HUES64 (cell line): ENCODE measurements around the gene BICDL1.
"Not testable (repeated sequence)": the region's sequence is repeated elsewhere in the genome, so short reads cannot be mapped to it uniquely, and the experiment has no call there.

ENCODE experiments used
- H3K27ac ChIP-seq: 2 replicates; pipeline ENCODE4 v1.7.0; 2013; ENCODE audit warnings: low read depth, low read length, inconsistent platforms
- H3K27me3 ChIP-seq: 2 replicates; pipeline ENCODE4 v1.6.1; 2013; ENCODE audit warnings: mild to moderate bottlenecking, low read length; ENCODE audit not compliant: insufficient read depth
- H3K36me3 ChIP-seq: 2 replicates; pipeline ENCODE4 v1.6.1; 2013; ENCODE audit warnings: mild to moderate bottlenecking, low read length; ENCODE audit not compliant: insufficient read depth
- H3K4me1 ChIP-seq: 2 replicates; pipeline ENCODE4 v1.6.1; 2013; ENCODE audit warnings: mild to moderate bottlenecking, low read length, moderate library complexity; ENCODE audit not compliant: insufficient read depth
- H3K4me3 ChIP-seq: 2 replicates; pipeline ENCODE4 v1.5.1; 2013; ENCODE audit warnings: mild to moderate bottlenecking, low read length, moderate library complexity
- H3K9ac ChIP-seq: 2 replicates; pipeline ENCODE4 v1.6.1; 2013; ENCODE audit warnings: mild to moderate bottlenecking, low read depth, low read length
- H3K9me3 ChIP-seq: 2 replicates; pipeline ENCODE4 v1.6.1; 2013; ENCODE audit warnings: low read depth, low read length; ENCODE audit not compliant: insufficient read depth
- WGBS: fragments of 150-250, 120-280 bp; methylation state at CpG from one replicate; pipeline ENCODE4 v1.1.7; 2013; ENCODE audit warnings: missing lambda C conversion rate; 5-methylcytosine and 5-hydroxymethylcytosine counted together

Gene BICDL1

DNA sequence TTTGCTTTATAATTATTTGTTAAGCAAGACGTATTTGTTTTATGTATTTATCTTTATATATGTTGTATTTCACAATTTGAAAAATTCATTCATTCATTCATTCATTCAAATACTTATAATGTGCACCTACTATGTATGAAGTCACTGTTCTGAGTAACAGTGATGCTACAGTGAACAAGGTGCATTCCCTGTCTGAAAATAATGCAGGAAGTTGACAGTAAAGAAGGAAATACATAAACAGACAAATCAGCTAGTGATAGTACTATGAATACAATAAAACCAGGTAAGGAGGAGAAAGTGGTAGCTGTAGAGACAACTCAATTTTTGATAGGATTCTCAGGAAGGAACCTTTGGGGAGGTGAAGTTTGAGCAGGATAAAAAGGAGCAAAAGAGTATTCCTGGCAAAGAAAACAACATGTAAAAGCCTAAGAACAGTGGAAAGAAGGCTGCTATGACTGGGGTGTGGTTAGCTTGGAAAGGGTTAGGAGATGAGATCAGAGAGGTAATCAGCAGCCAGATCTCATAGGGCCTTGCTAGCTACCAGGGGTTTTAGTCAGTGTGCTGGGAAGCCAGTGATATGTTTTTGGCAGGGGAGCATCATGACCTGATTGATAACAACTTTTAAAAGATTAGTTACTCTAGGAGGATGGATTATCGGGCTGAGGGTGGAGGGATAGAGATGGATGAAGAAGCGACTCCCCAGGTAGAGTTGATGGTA lies 17.4 kb downstream of the BICDL1 start:
- 94% methylated on average over 2 of the region's 3 CpGs for whole genome bisulfite sequencing
- H3K9ac ChIP-seq, result no peak overlapping the region
- no peak overlapping the region for H3K27ac ChIP-seq

DNA sequence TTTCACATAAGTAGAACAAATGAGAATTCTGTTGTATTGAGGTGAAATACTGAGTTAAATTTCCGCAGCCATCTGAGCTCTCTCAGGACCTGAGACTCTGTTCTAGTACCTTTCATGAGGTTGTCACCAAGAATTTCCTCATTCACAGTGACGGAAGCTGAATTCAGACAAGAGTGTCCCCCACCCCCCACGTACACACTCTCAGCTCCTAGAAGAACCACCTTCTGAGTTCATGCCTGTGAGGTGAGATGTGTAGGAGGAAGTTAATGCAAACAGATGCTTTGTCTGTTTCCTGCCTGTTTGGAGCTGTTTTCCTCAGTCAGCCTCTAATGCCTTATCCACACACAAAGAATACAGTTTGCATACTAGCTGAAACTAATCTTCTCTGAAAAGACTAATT lies 18.2 kb downstream of the BICDL1 start:
- 65% methylated on average over 2 of the region's 3 CpGs for WGBS
- Histone ChIP-seq H3K4me3 (no peak overlapping the region), H3K27me3 (no peaks in the 10 kb centered on the region), H3K4me1 (peaks cover 15% of the 10 kb centered on the region; the same call in 1 of the 2 replicates), H3K9me3 (no peaks in the 10 kb centered on the region), H3K27ac (no peak overlapping the region), H3K36me3 (no peaks in the 10 kb centered on the region), H3K9ac (no peak overlapping the region)

More for the DNA sequence above, 17.4 kb downstream of the BICDL1 start:
- H3K4me1 ChIP-seq, result peaks cover 15% of the 10 kb centered on the region; the same call in 1 of the 2 replicates
- no peaks in the 10 kb centered on the region for H3K27me3 ChIP-seq
- no peak overlapping the region for H3K4me3 ChIP-seq
- H3K36me3 ChIP-seq, result no peaks in the 10 kb centered on the region
- no peaks in the 10 kb centered on the region for H3K9me3 ChIP-seq

DNA sequence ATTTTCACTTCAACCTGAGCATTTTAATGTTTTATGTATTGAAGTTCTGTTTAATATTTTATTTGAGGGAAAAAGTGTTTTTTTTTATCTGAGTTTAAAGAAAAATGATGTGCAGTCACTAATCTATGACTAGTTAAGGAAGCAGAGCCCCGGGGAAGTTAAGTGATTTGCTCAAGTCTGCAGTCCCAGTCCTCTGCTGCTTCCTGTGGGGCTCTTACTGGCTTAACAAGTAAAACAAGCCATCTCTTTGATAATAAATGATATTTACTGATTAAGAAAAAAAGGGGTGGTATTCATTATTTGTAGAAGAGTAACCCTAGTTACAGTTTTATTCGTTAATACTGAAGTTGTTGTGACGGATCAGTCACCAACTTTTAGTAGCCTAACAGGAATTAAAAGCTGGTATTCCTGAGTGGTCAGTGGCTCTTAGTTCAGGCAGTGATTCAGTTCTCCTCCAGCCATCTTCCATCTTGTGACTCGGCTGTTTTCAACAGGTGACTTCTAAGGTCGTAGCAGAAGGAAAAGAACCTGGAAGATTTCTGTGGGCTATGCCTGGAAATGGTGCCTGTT lies 21.7 kb downstream of the BICDL1 start:
- no peak overlapping the region for H3K4me3 ChIP-seq
- H3K9ac ChIP-seq, result no peak overlapping the region
- no peaks in the 10 kb centered on the region for H3K9me3 ChIP-seq
- H3K27ac ChIP-seq, result no peak overlapping the region
- peaks cover 15% of the 10 kb centered on the region; the same call in 1 of the 2 replicates for H3K4me1 ChIP-seq
- no peaks in the 10 kb centered on the region for H3K27me3 ChIP-seq
- H3K36me3 ChIP-seq, result no peaks in the 10 kb centered on the region
- 82% methylated on average over 5 of the region's 5 CpGs for WGBS

DNA sequence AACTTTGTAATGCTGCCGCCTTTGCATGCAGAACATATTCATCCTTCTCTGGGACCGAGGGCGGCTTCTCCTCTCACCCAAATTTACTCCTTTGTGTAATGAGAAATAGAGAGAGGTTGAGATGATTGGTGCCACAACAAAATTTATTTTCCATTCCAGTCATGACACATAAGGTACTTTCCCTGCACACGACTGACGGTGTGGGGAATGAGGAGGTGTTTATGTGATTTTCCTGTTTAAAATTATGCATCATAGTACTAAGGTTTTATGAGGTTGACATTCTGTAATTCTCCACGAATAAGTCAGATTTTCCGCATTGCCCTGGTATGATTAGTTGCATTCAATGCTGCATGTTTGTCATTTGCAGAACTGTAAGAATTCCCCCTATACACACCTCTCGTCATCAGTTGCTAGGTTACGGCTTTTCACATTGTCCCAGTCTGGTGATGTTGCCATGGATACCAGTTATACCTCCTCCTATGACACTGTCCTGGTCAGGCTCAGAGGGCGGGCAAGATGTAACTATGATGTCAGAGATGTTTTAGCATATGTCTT lies 23.1 kb downstream of the BICDL1 start:
- peaks cover 13% of the 10 kb centered on the region; the same call in 1 of the 2 replicates for H3K4me1 ChIP-seq
- no peaks in the 10 kb centered on the region for H3K36me3 ChIP-seq
- no peak overlapping the region for H3K27ac ChIP-seq
- H3K4me3 ChIP-seq, result no peak overlapping the region
- H3K9me3 ChIP-seq, result no peaks in the 10 kb centered on the region
- WGBS, result 92% methylated on average over 8 of the region's 10 CpGs
- H3K27me3 ChIP-seq, result no peaks in the 10 kb centered on the region
- H3K9ac ChIP-seq, result no peak overlapping the region

DNA sequence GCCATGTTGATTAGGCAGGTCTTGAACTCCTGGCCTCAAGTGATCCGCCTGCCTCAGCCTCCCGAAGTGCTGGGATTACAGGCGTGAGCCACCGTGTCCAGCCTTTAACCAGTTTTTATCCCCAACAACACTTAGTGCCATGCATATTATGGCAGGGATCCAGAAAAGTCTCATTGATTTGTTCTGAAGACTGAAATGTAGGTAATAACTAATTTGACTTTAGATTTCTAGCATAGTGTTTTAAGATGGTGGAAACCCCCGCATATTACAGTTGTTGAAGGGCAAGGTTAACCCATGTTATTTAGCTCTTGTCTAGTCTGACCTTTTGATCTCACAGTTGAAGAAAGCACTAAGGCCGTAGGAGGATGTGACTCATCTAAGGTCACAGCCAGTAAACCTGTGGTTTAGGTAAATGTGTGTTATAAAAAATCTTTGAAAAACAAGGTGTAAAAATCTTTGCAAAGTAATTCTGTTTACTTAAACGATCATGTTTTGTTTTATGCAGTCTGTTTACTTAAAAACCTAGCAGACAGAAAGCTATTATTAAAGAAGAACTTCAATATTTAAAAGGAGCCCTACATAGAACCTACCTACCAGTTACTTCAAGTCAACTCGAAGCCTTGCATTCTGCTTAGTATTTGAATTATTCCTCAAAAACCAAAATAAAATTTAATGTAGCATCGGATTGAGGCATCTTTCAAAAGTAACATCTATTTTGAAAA lies 24.8 kb downstream of the BICDL1 start:
- no peak overlapping the region for H3K27ac ChIP-seq
- no peaks in the 10 kb centered on the region for H3K9me3 ChIP-seq
- H3K9ac ChIP-seq, result no peak overlapping the region
- no peak overlapping the region for H3K4me3 ChIP-seq
- 91% methylated on average over 9 of the region's 9 CpGs for WGBS
- peaks cover 8% of the 10 kb centered on the region; the same call in 1 of the 2 replicates for H3K4me1 ChIP-seq
- no peaks in the 10 kb centered on the region for H3K36me3 ChIP-seq
- no peaks in the 10 kb centered on the region for H3K27me3 ChIP-seq

DNA sequence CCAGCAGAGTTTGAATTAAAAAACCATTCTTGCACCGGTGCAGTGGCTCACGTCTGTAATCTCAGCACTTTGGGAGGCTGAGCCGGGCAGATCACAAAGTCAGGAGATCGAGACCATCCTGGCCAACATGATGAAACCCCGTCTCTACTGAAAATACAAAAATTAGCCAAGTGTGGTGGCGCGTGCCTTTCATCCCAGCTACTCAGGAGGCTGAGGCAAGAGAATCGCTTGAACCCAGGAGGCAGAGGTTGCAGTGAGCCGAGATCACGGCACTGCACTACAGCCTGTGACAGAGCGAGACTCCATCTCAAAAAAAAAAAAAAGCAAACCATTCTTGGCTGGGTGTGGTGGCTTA lies 25.3 kb downstream of the BICDL1 start:
- H3K4me1 ChIP-seq, H3K4me3 ChIP-seq, H3K27ac ChIP-seq, H3K9ac ChIP-seq, H3K27me3 ChIP-seq, H3K36me3 ChIP-seq, H3K9me3 ChIP-seq: not testable (repeated sequence)
- 94% methylated on average over 11 of the region's 11 CpGs for WGBS

DNA sequence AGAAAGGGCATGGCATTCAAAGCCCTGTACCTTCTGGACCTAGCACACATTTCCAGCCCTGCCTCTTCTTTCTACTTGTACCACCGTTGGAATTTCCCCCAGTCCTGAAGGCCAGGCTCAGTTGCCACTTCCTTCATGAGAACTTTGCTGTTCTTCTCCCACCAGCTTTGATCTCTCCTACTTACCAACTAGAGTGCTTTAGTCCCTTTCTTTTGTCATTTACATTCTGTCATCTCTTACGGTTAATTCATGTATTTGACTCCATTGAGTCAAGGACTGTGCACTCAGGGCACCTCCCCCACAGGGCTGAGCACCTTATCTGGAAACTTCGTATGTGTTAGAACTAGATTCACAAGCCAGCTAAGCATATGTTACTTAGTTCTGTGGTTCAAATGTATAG lies 26.3 kb downstream of the BICDL1 start:
- Histone ChIP-seq H3K4me1 (peaks cover 7% of the 10 kb centered on the region; the same call in 1 of the 2 replicates), H3K9me3 (no peaks in the 10 kb centered on the region), H3K27me3 (no peaks in the 10 kb centered on the region), H3K27ac (no peak overlapping the region), H3K4me3 (no peak overlapping the region), H3K9ac (no peak overlapping the region), H3K36me3 (no peaks in the 10 kb centered on the region)
- 83% methylated on average over 3 of the region's 3 CpGs for WGBS

DNA sequence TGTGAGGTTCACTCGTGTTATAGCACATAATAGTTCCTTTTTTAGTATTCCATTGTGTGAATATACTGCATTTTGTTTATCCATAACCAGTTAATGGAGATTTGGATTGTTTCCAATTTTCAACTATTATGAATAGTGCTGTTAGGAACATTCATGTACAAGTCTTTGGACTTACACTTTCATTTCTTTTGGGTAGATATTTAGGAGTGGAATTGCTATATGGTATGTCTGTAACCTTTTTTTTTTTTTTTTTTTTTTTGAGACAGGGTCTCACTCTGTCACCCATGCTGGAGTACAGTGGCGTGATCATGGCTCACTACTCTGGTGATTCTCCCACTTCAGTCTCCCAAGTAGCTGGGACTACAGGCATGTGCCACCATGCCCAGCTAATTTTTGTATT lies 27.2 kb downstream of the BICDL1 start:
- H3K4me1 ChIP-seq, H3K27me3 ChIP-seq, H3K36me3 ChIP-seq, H3K9me3 ChIP-seq, H3K4me3 ChIP-seq, H3K27ac ChIP-seq, H3K9ac ChIP-seq: not testable (repeated sequence)
- WGBS, result 90% methylated on average over 1 of the region's 2 CpGs

DNA sequence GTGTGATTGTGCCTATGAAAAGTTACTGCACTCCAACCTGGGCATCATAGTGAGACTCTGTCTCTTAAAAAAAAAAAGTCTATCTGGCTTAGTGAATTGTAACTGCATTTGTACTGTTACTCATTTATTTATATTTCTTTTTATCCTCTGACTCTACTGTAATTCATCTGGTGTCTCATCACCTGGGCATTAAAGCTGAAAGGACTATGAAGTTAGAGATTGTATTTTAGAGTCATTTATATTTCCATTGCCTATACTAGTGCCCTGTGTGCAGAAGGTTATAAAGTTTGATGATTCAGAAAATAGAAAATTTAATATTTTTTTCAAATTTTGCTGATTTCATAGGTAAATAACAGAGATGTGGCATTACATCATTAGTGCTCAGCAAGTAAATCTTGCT lies 30.2 kb downstream of the BICDL1 start:
- no peak overlapping the region for H3K4me3 ChIP-seq
- H3K27ac ChIP-seq, result no peak overlapping the region
- H3K36me3 ChIP-seq, result no peaks in the 10 kb centered on the region
- H3K4me1 ChIP-seq, result no peaks in the 10 kb centered on the region
- no peaks in the 10 kb centered on the region for H3K9me3 ChIP-seq
- no peak overlapping the region for H3K9ac ChIP-seq
- H3K27me3 ChIP-seq, result no peaks in the 10 kb centered on the region

DNA sequence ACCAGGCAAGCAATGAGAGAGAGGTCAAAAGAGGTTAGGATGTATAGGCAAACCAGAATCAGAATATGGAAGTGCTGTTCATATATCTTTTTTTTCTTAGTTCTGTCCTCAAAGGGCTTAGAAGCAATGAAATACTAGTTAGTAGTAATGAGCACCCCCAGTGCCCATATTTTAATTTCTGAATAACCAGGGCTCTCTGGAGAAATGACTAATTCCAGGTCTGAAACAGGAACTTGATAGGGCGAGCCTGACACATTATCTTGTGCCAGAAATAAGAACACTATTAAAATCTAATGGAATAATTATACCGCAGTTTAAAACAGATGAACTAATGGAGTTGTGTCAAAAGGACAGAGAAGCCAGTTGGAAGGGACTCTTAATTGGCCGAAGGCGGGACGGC lies 30.9 kb downstream of the BICDL1 start:
- 97% methylated on average over 5 of the region's 5 CpGs for WGBS
- no peaks in the 10 kb centered on the region for H3K27me3 ChIP-seq
- H3K4me1 ChIP-seq, result no peaks in the 10 kb centered on the region
- H3K27ac ChIP-seq, result no peak overlapping the region
- no peak overlapping the region for H3K9ac ChIP-seq
- H3K4me3 ChIP-seq, result no peak overlapping the region
- H3K36me3 ChIP-seq, result no peaks in the 10 kb centered on the region
- no peaks in the 10 kb centered on the region for H3K9me3 ChIP-seq

DNA sequence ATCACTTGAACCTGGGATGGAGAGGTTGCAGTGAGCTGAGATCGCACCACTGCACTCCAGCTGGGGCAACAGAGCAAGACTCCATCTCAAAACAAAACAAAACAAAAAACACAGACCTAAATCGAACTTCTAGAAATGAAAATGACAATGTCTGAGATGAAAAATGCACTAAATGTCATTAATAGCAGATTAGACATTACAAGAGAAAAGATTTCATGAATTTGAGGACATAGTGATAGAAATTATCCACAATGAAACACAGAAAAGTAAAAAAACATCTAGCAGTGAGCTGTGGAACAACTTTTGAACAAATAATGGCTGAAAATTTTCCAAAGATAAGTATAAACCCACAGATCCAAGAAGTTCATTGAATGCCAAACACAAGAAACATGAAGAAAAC lies 35.2 kb downstream of the BICDL1 start:
- no peaks in the 10 kb centered on the region for H3K36me3 ChIP-seq
- H3K9me3 ChIP-seq, result no peaks in the 10 kb centered on the region
- H3K4me3 ChIP-seq, result no peak overlapping the region
- no peaks in the 10 kb centered on the region for H3K4me1 ChIP-seq
- H3K9ac ChIP-seq, result no peak overlapping the region
- no peaks in the 10 kb centered on the region for H3K27me3 ChIP-seq
- WGBS, result 88% methylated on average over 1 of the region's 2 CpGs
- no peak overlapping the region for H3K27ac ChIP-seq
